Spleen (tissue), 11 donors: Measurements from ENCODE around the gene GGTLC1. TPM values are rescaled to one million over a fixed set of nuclear protein-coding genes. Genes with fewer than 3 reads are reported as not detected.

Source experiments
- DNase-seq: peaks from one replicate; pipeline ENCODE4 v3.0.0-alpha.2; 2020
- H3K27ac ChIP-seq, 8 donors: fragments of 200-600 bp; sonication (generic) in 7 of 8; 1 replicate in 4 of 8; 2 replicates in 4 of 8; pipeline versions ENCODE4 v1.5.0 to v1.8.0; 2016 to 2021; ENCODE audit warnings: inconsistent platforms in 4 of 8, mild to moderate bottlenecking in 4 of 8, moderate library complexity in 1 of 8
- H3K27me3 ChIP-seq, 7 donors: fragments of 200-600 bp; sonication (generic) in 6 of 7; replicated peaks in 1 of 7; 1 replicate in 4 of 7; 2 replicates in 3 of 7; pipeline versions ENCODE4 v1.5.0 to v1.8.0; 2016 to 2021; ENCODE audit warnings: inconsistent platforms in 3 of 7, mild to moderate bottlenecking in 1 of 7
- H3K36me3 ChIP-seq, 6 donors: fragments of 200-600 bp; sonication (generic) in 5 of 6; 1 replicate in 4 of 6; 2 replicates in 2 of 6; pipeline versions ENCODE4 v1.5.0 to v1.8.0; 2016 to 2021; ENCODE audit warnings: inconsistent platforms in 2 of 6
- H3K4me1 ChIP-seq, 6 donors: fragments of 200-600 bp; sonication (generic) in 5 of 6; 1 replicate in 3 of 6; 2 replicates in 3 of 6; pipeline versions ENCODE4 v1.5.0 to v1.8.0; 2016 to 2021; ENCODE audit warnings: inconsistent platforms in 3 of 6
- H3K4me3 ChIP-seq, 8 donors: fragments of 200-600 bp; sonication (generic) in 7 of 8; 1 replicate in 4 of 8; 2 replicates in 4 of 8; pipeline versions ENCODE4 v1.5.0 to v1.8.0; 2016 to 2021; ENCODE audit warnings: inconsistent platforms in 4 of 8, mild to moderate bottlenecking in 4 of 8, moderate library complexity in 2 of 8
- H3K9me3 ChIP-seq, 8 donors: fragments of 200-600 bp; sonication (generic) in 7 of 8; 1 replicate in 4 of 8; 2 replicates in 4 of 8; pipeline versions ENCODE4 v1.5.0 to v1.8.0; 2016 to 2021; ENCODE audit warnings: inconsistent platforms in 4 of 8
- POLR2A ChIP-seq, 3 donors: fragments of 450-650 bp; IDR thresholded peaks; one replicate each; pipeline ENCODE4 v1.5.1; 2017; ENCODE audit warnings: antibody characterized with exemption in 3 of 3, mild to moderate bottlenecking in 1 of 3
- POLR2AphosphoS5 ChIP-seq, 3 donors: sonication (generic); formaldehyde crosslinking; IDR thresholded peaks; one replicate each; pipeline ENCODE4 v1.5.1; 2017; ENCODE audit warnings: antibody characterized with exemption in 3 of 3
- WGBS, 5 donors: extraction: QIAGEN DNeasy Blood & Tissue Kit in 3 of 5; methylation state at CpG; one replicate each; pipeline versions ENCODE4 v1.1.5 to v1.1.7; 2013 to 2018; 5-methylcytosine and 5-hydroxymethylcytosine counted together
- intact Hi-C: fragments of 100-400 bp; cut with DNase I; formaldehyde crosslinking; loops from one replicate; pipeline ENCODE4 v1.15.0; 2023; ENCODE audit warnings: low total_unique reads
- polyA plus RNA-seq, 3 donors: library from polyadenylated mRNA; stranded (reverse); fragments of 200-250 nt; gene quantifications; one replicate each; pipeline ENCODE4 v1.2.1, GENCODE V29; 2013
- total RNA-seq, 7 donors: library from RNA; depleted of rRNA in 3 of 7; stranded (reverse); fragments of >200 nt in 3 of 7; fragmentation: NEBNext Ultra II Directional in 4 of 7; extraction: Animal tissue kit (Norgen Biotek cat#: 25700) in 4 of 7; gene quantifications; one replicate each; pipeline versions ENCODE4 v1.1.0 to v1.2.1, GENCODE V29; 2016 to 2021
- TF ChIP-seq, protein P1 (sequence below), 11 experiments: fragments of 200-600 bp in 7 of 11; fragments of 450-650 bp in 4 of 11; sonication (generic) in 4 of 11; IDR thresholded peaks in 8 of 11; conservative IDR thresholded peaks in 3 of 11; 1 replicate in 7 of 11; 2 replicates in 4 of 11; pipeline versions ENCODE4 v1.4.0 to v1.8.0; 2016 to 2021; ENCODE audit warnings: antibody characterized with exemption in 11 of 11, inconsistent platforms in 4 of 11, mild to moderate bottlenecking in 1 of 11
- donor health status: healthy with polysubstance abuse.
- donor health status: DM: no; HTN: no; CAD: no; lungs with moderate emphysema.
- donor health status: DM: no; HTN: no; CAD: no.
- donor health status: Bipolar disorder and iron deficiency.
- donor health status: healthy.
- donor health status: DM: no; HTN: no; CAD: no.
- donor health status: DM: yes; HTN: yes; CAD: no.

Gene GGTLC1
- total and polyA plus RNA-seq, 10 donors, result not detected

DNA sequence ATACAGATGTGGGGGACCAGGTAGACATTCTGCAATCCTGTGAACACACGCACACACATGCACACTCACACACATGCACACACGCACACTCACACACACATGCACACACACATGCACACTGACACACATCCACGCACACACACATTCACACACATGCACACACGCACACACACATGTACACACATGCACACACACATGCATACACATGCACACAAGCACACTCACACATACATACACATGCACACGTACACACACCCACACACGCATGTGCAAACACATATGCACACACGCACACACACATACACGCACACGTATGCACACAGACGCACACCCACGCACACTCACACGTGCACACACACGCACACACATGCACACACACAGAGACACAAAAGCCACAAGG is 14.3 kb upstream of the GGTLC1 start:
- Histone ChIP-seq H3K27me3 (peaks cover 0 to 23% (median 0%) of the 10 kb centered on the region in 7 donors), H3K9me3 (no peaks in the 10 kb centered on the region), H3K4me1 (no peaks in the 10 kb centered on the region), H3K36me3 (no peaks in the 10 kb centered on the region), H3K4me3 (no peak overlapping the region), H3K27ac (no peak overlapping the region)
- TF ChIP-seq, protein P1, sequence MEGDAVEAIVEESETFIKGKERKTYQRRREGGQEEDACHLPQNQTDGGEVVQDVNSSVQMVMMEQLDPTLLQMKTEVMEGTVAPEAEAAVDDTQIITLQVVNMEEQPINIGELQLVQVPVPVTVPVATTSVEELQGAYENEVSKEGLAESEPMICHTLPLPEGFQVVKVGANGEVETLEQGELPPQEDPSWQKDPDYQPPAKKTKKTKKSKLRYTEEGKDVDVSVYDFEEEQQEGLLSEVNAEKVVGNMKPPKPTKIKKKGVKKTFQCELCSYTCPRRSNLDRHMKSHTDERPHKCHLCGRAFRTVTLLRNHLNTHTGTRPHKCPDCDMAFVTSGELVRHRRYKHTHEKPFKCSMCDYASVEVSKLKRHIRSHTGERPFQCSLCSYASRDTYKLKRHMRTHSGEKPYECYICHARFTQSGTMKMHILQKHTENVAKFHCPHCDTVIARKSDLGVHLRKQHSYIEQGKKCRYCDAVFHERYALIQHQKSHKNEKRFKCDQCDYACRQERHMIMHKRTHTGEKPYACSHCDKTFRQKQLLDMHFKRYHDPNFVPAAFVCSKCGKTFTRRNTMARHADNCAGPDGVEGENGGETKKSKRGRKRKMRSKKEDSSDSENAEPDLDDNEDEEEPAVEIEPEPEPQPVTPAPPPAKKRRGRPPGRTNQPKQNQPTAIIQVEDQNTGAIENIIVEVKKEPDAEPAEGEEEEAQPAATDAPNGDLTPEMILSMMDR (IDR thresholded peaks at IDR 0.05 in 8 of 11, conservative IDR thresholded peaks at IDR 0.05 in 3 of 11), result no peak
- TF ChIP-seq POLR2A (IDR thresholded peaks at IDR 0.05), result no peak
- no peak for TF ChIP-seq POLR2AphosphoS5 (IDR thresholded peaks at IDR 0.05)
- peak; percentile 38 for DNase-seq
- intact Hi-C loops, result no loop called here
- 91 to 97% (median 96%) methylated on average over 13 of the region's 13 CpGs for WGBS, 5 donors

DNA sequence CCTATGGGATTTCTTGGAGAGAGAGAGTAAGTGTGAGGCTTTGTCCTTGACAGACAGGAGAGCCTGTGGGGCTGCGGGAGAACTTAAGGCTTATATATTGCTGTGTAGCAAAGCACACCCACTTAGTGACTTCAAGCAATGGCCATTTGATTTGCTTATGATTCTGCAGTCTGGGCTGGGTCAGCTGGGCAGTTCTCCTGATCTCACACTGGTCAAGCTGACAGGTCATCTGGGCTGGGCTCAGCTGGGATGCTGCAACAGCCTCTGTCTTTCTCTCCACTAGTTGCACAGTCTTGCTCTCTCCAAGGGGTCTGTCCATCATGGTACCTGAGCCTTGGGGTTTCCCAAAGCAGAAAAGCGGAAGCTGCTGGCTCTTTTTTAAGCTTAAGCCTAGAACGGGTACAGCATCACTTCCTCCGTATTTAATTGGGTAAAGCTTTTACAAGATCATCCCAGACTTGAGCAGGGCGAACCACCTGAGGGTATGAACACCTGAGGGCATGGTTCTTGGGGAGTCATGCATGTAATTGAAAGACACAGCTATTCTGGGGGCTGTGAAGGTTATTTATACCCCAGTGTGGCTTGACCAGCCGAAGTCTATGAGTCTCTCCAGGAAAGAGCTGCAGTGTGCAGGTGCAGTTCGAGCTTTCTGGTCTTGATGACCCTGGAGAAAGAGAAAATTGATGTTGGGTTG is 13.3 kb upstream of the GGTLC1 start:
- 73 to 88% (median 77%) methylated on average over 7 of the region's 7 CpGs for WGBS, 5 donors
- peak; percentile 21 for DNase-seq
- TF ChIP-seq, protein P1 (IDR thresholded peaks at IDR 0.05 in 8 of 11, conservative IDR thresholded peaks at IDR 0.05 in 3 of 11), result no peak
- H3K27ac ChIP-seq, result no peak overlapping the region
- peaks cover 0 to 28% (median 0%) of the 10 kb centered on the region in 7 donors for H3K27me3 ChIP-seq
- H3K4me3 ChIP-seq, result no peak overlapping the region
- intact Hi-C loops, result no loop called here
- no peaks in the 10 kb centered on the region for H3K36me3 ChIP-seq
- H3K9me3 ChIP-seq, result no peaks in the 10 kb centered on the region
- H3K4me1 ChIP-seq, result no peaks in the 10 kb centered on the region

DNA sequence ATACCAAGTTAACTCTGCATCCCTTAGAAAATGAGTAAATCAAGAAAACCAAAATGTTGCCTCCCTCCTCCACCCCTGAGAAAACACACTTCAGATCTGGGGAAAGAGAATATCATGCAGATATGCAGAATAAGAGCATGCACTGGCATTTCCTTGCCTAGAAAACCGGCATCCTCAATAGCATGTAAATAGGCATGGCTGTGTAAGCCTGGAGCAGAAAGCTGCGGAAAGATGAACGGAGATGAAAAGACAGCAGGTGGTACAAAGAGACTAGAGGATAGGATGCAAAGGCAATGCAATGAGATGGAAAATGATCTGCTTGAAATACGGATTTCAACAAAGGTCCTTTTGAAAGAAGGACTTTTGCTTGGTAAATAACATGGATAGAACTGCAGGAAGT is 10.3 kb upstream of the GGTLC1 start:
- intact Hi-C loops, result loop anchor here (10.0 kb wide), 1 partner anchor 64 kb away; no protein-coding TSS in a partner anchor
- TF ChIP-seq POLR2A (IDR thresholded peaks at IDR 0.05), result no peak
- TF ChIP-seq, protein P1 (IDR thresholded peaks at IDR 0.05 in 8 of 11, conservative IDR thresholded peaks at IDR 0.05 in 3 of 11), result no peak
- TF ChIP-seq POLR2AphosphoS5 (IDR thresholded peaks at IDR 0.05), result no peak
- DNase-seq, result peak; percentile 6
- WGBS, 5 donors, result 81 to 92% (median 84%) methylated on average over 4 of the region's 4 CpGs
- peaks cover 0 to 27% (median 0%) of the 10 kb centered on the region in 7 donors for H3K27me3 ChIP-seq
- no peaks in the 10 kb centered on the region for H3K36me3 ChIP-seq
- H3K27ac ChIP-seq, result no peak overlapping the region
- no peaks in the 10 kb centered on the region for H3K9me3 ChIP-seq
- H3K4me3 ChIP-seq, result no peak overlapping the region
- no peaks in the 10 kb centered on the region for H3K4me1 ChIP-seq

DNA sequence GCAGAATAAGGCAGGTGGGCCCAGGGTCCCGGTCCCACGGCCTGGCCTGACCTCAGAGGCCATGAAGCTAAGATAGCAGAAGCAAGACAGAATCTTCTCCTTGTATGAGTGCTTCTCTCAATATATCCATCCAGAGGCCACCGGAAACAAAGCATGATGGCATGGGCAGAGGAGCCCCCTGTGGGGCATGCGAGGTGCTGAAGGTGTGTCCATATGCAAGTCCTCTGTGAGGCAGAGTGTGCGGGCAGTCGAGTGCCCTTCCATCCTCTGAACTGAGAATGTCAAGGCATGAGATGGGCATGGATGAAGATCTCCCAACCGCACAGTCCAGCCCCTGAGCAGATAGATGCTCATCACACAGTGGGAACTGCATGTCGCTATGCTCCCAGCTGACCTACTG is 9.8 kb upstream of the GGTLC1 start:
- H3K4me1 ChIP-seq, result no peaks in the 10 kb centered on the region
- intact Hi-C loops, result loop anchor here (10.0 kb wide), 1 partner anchor 64 kb away; no protein-coding TSS in a partner anchor

More for the DNA sequence above, 9.8 kb upstream of the GGTLC1 start:
- peak; percentile 36 for DNase-seq
- Histone ChIP-seq H3K36me3 (no peaks in the 10 kb centered on the region), H3K9me3 (no peaks in the 10 kb centered on the region), H3K27ac (no peak overlapping the region), H3K27me3 (peaks cover 0 to 27% (median 0%) of the 10 kb centered on the region in 7 donors), H3K4me3 (no peak overlapping the region)
- TF ChIP-seq POLR2AphosphoS5 (IDR thresholded peaks at IDR 0.05), result no peak
- TF ChIP-seq POLR2A (IDR thresholded peaks at IDR 0.05), result no peak
- TF ChIP-seq, protein P1 (IDR thresholded peaks at IDR 0.05 in 8 of 11, conservative IDR thresholded peaks at IDR 0.05 in 3 of 11), result no peak
- WGBS, 5 donors, result 74 to 95% (median 90%) methylated on average over 8 of the region's 8 CpGs
